ENCODE results near the gene CCDC102B. TPM values are rescaled to one million over a fixed set of nuclear protein-coding genes. Genes with fewer than 3 reads are reported as not detected.

The CCDC102B gene
- total RNA-seq, 2 donors from 2014 or later = 10.6 to 24.6 TPM

DNA sequence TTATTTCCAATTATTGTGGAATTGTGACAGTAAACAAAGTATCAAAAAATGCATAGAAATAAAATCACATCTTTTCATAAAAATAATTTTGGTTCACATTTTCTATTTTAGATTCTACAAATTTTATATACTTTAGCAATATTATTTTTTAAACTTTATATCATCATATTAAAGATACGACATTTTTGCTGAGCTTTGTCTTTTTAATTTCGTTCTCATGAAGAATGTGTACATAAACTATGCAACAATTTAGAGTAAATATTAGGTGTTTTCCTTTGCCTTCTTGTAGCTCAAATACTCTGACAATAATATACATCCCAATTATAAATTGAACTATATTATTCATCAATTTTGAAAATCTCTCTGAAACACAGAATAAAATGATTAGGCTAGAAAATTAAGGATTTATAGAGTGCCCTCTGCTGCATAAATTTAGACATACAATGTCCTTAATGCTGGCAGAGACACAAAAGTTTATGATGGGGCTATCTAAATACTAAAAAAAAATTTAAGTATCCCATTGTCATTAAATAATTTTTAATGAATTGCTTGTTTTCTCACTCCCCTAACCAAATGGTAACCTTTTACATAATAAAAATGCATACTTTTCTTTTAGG lies 45.7 kb downstream of the CCDC102B start:
- no peak for ATAC-seq (ENCODE audit: insufficient number of reproducible peaks, low FRiP score, low read depth)
- DNase-seq (ENCODE audit: low spot score) = no peak
- Histone ChIP-seq H3K27me3 (replicated peaks; ENCODE audit: insufficient read depth) (no peaks in the 10 kb centered on the region), H3K9me3 (no peaks in the 10 kb centered on the region), H3K4me3 (no peak overlapping the region), H3K4me1 (ENCODE audit: control insufficient read depth in 1 of 2, low read depth in 2 of 2) (peaks cover 0 to 7% of the 10 kb centered on the region in 2 donors), H3K36me3 (no peaks in the 10 kb centered on the region), H3K27ac (no peak overlapping the region)
- TF ChIP-seq, protein P1, sequence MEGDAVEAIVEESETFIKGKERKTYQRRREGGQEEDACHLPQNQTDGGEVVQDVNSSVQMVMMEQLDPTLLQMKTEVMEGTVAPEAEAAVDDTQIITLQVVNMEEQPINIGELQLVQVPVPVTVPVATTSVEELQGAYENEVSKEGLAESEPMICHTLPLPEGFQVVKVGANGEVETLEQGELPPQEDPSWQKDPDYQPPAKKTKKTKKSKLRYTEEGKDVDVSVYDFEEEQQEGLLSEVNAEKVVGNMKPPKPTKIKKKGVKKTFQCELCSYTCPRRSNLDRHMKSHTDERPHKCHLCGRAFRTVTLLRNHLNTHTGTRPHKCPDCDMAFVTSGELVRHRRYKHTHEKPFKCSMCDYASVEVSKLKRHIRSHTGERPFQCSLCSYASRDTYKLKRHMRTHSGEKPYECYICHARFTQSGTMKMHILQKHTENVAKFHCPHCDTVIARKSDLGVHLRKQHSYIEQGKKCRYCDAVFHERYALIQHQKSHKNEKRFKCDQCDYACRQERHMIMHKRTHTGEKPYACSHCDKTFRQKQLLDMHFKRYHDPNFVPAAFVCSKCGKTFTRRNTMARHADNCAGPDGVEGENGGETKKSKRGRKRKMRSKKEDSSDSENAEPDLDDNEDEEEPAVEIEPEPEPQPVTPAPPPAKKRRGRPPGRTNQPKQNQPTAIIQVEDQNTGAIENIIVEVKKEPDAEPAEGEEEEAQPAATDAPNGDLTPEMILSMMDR (IDR thresholded peaks at IDR 0.05) = no peak

DNA sequence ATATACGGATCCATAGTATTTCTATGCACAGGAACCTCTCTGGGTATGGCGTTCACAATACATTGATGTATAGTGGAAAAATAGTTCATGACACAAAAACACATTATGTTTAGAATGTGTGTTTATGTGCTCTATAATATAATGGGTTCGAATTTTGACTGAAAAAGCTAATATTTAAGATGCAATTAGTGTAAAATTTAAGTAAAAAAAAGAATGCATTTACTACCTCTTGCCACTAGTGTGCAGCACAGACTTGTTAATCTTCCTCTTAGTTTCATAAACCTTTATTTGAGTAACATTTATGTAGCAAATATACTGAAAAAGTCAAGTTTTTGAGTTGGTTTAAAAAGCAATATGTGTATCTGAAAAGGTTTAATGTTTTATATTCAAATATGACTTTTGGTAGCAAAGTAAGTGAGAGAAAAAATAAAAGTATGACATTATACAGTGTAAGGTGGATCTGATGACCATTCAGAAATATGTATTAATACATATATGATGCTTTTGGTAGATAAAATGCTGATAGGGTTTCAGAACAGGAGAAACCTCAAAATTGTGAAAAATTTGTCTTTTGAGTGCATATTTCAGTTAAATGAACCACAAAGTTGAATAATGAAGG lies 49.4 kb downstream of the CCDC102B start:
- TF ChIP-seq, protein P1 (IDR thresholded peaks at IDR 0.05) = peak; percentile 47
- ATAC-seq (ENCODE audit: insufficient number of reproducible peaks, low FRiP score, low read depth) (no peak), DNase-seq (ENCODE audit: low spot score) (no peak)
- Histone ChIP-seq H3K36me3 (no peaks in the 10 kb centered on the region), H3K27me3 (replicated peaks; ENCODE audit: insufficient read depth) (no peaks in the 10 kb centered on the region), H3K9me3 (no peaks in the 10 kb centered on the region), H3K4me1 (ENCODE audit: control insufficient read depth in 1 of 2, low read depth in 2 of 2) (no peaks in the 10 kb centered on the region), H3K27ac (no peak overlapping the region), H3K4me3 (no peak overlapping the region)

DNA sequence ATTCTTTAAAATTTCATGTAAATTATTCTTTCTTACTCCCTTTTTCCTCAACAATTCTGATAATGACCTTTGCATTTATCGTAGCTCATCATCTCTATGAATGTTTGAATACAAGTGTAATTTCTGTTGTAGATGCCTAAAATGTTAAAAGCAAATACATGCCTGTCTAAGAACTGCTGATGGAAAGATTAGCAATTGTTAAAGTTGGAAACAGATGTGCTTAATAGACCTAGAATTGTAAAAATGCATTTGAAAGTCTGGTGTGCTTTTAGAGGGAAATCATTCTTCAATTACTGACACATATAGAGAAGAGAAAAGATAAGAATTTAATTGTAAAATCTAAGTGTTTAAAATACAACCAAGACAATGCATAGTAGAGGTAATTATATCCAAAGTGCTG lies 50.4 kb downstream of the CCDC102B start:
- H3K4me3 ChIP-seq = no peak overlapping the region
- no peaks in the 10 kb centered on the region for H3K36me3 ChIP-seq
- no peaks in the 10 kb centered on the region for H3K27me3 ChIP-seq (replicated peaks; ENCODE audit: insufficient read depth)
- H3K27ac ChIP-seq = no peak overlapping the region
- no peak for DNase-seq (ENCODE audit: low spot score)
- no peaks in the 10 kb centered on the region for H3K4me1 ChIP-seq (ENCODE audit: control insufficient read depth in 1 of 2, low read depth in 2 of 2)
- TF ChIP-seq, protein P1 (IDR thresholded peaks at IDR 0.05) = no peak
- ATAC-seq (ENCODE audit: insufficient number of reproducible peaks, low FRiP score, low read depth) = no peak
- no peaks in the 10 kb centered on the region for H3K9me3 ChIP-seq

DNA sequence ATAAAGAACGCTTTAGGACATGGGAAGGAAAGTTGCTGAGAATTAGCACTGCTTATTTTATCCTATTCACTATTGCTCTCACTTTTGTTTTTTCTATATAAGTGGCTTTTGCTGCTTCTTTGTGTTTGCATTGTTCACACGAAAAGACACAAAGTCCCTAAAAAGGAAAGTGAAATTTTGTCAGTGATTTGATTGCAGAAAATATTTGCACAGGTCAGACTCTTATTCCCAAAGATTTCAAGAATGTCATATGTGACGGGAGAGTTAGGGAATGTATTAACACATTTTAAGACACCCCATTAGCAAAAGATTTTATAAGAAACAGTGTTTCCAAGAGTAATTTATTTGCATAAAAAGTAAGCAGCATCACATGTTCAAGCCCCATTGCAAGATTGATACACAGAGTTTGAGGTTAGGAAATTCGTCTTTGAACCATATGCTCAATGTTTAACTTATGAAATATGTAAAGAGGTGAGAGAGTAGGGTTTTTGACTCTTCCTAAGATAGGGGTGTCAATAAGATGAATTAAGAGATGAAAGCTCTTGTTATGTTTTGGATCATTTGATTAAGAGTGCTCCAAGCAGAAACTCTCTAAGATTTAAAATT lies 57.0 kb downstream of the CCDC102B start:
- no peak overlapping the region for H3K27ac ChIP-seq
- no peaks in the 10 kb centered on the region for H3K36me3 ChIP-seq
- DNase-seq (ENCODE audit: low spot score) (no peak), ATAC-seq (ENCODE audit: insufficient number of reproducible peaks, low FRiP score, low read depth) (no peak)
- no peaks in the 10 kb centered on the region for H3K4me1 ChIP-seq (ENCODE audit: control insufficient read depth in 1 of 2, low read depth in 2 of 2)
- no peak overlapping the region for H3K4me3 ChIP-seq
- no peaks in the 10 kb centered on the region for H3K27me3 ChIP-seq (replicated peaks; ENCODE audit: insufficient read depth)
- H3K9me3 ChIP-seq = no peaks in the 10 kb centered on the region
- TF ChIP-seq, protein P1 (IDR thresholded peaks at IDR 0.05) = no peak

DNA sequence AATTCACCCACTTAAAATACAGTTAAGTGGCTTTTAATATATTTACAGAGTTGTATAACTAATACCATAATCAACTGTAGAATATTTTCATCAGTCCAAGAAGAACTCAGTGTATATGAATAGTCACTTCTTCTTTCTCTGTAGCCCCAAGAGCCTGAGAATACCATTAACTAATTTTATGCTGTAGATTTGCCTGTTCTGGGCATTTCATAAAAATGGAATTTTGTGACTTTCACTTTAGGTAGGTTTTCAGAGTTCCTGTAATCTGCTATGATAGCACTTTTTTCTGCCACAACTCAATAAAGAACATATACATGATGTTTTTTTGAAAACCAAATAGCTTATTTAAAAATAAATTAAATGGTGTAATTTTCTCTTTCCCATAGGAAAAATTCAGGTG lies 57.6 kb downstream of the CCDC102B start:
- Histone ChIP-seq H3K36me3 (no peaks in the 10 kb centered on the region), H3K4me1 (ENCODE audit: control insufficient read depth in 1 of 2, low read depth in 2 of 2) (no peaks in the 10 kb centered on the region), H3K4me3 (no peak overlapping the region), H3K27ac (no peak overlapping the region), H3K9me3 (no peaks in the 10 kb centered on the region), H3K27me3 (replicated peaks; ENCODE audit: insufficient read depth) (no peaks in the 10 kb centered on the region)
- TF ChIP-seq, protein P1 (IDR thresholded peaks at IDR 0.05) = no peak
- no peak for ATAC-seq (ENCODE audit: insufficient number of reproducible peaks, low FRiP score, low read depth)
- DNase-seq (ENCODE audit: low spot score) = no peak

All from thoracic aorta (tissue), 2 donors.